HEK293T (cell line): ENCODE results near the gene APOL1.
"Not testable (repeated sequence)": the region's sequence is repeated elsewhere in the genome, so short reads cannot be mapped to it uniquely, and the experiment has no call there.

Source experiments
- CTCF ChIA-PET: fragments of 350-600 bp; formaldehyde crosslinking; extraction: SDS; loops from one replicate; lab custom pipeline; 2021; ENCODE audit warnings: antibody characterized with exemption, inconsistent platforms; lab: Yijun Ruan, JAX
- POLR2A ChIA-PET: fragments of 350-600 bp; formaldehyde crosslinking; extraction: SDS; loops from one replicate; lab custom pipeline; 2020; ENCODE audit warnings: antibody characterized with exemption, inconsistent platforms; lab: Yijun Ruan, JAX
- DNase-seq: peaks from one replicate; pipeline ENCODE4 v3.0.0; 2012; ENCODE audit warnings: mixed read lengths; ENCODE audit errors: extremely low spot score
- ARNT ChIP-seq: fragments of 450-650 bp; IDR thresholded peaks from 2 replicates; pipeline ENCODE4 v1.6.1; 2017; ENCODE audit warnings: mild to moderate bottlenecking
- BHLHE40 ChIP-seq: fragments of 450-650 bp; IDR thresholded peaks from 2 replicates; pipeline ENCODE4 v1.6.1; 2016; ENCODE audit warnings: mild to moderate bottlenecking, moderate library complexity, borderline replicate concordance
- CTBP1 ChIP-seq: fragments of 450-650 bp; IDR thresholded peaks from 2 replicates; pipeline ENCODE4 v1.6.1; 2016; ENCODE audit warnings: borderline replicate concordance
- ELF4 ChIP-seq: fragments of 450-650 bp; IDR thresholded peaks from 2 replicates; pipeline ENCODE4 v1.6.1; 2017; ENCODE audit warnings: antibody characterized with exemption
- FOXA1 ChIP-seq: fragments of 450-650 bp; IDR thresholded peaks from 2 replicates; pipeline ENCODE4 v1.6.1; 2016; ENCODE audit warnings: mild to moderate bottlenecking
- FOXK2 ChIP-seq: fragments of 450-650 bp; IDR thresholded peaks from 2 replicates; pipeline ENCODE4 v1.6.1; 2016; ENCODE audit warnings: mild to moderate bottlenecking
- FOXM1 ChIP-seq: fragments of 450-650 bp; IDR thresholded peaks from 2 replicates; pipeline ENCODE4 v1.6.1; 2017; ENCODE audit warnings: mild to moderate bottlenecking, borderline replicate concordance
- HDGF ChIP-seq: fragments of 450-650 bp; IDR thresholded peaks from 2 replicates; pipeline ENCODE4 v1.6.1; 2017; ENCODE audit warnings: antibody characterized with exemption, borderline replicate concordance
- L3MBTL2 ChIP-seq: fragments of 450-650 bp; conservative IDR thresholded peaks from 2 replicates; pipeline ENCODE4 v1.6.1; 2016; ENCODE audit warnings: mild to moderate bottlenecking
- LEF1 ChIP-seq: fragments of 450-650 bp; IDR thresholded peaks from 2 replicates; pipeline ENCODE4 v1.6.1; 2017; ENCODE audit warnings: mild to moderate bottlenecking, borderline replicate concordance
- NFRKB ChIP-seq: fragments of 450-650 bp; IDR thresholded peaks from 2 replicates; pipeline ENCODE4 v1.6.1; 2016; ENCODE audit warnings: mild to moderate bottlenecking, moderate library complexity
- PKNOX1 ChIP-seq: fragments of 450-650 bp; IDR thresholded peaks from 2 replicates; pipeline ENCODE4 v1.6.1; 2016
- SP1 ChIP-seq: fragments of 450-650 bp; IDR thresholded peaks from 2 replicates; pipeline ENCODE4 v1.6.1; 2017
- SUZ12 ChIP-seq: fragments of 450-650 bp; IDR thresholded peaks from 2 replicates; pipeline ENCODE4 v1.6.1; 2016; ENCODE audit warnings: mild to moderate bottlenecking
- TARDBP ChIP-seq: fragments of 450-650 bp; IDR thresholded peaks from 2 replicates; pipeline ENCODE4 v1.6.1; 2016
- ZNF384 ChIP-seq: fragments of 450-650 bp; IDR thresholded peaks from 2 replicates; pipeline ENCODE4 v1.6.1; 2016

The APOL1 gene

GRCh38 chr22:36257948-36258670, 5.2 kb downstream of the APOL1 start:
- no peak for DNase-seq
- ChIA-PET CTCF (no interaction called here), POLR2A (interaction anchor here (2.0 kb wide), 1 partner anchor 19 kb away, joined by 12 read pairs; the partner anchor contains the start of gene APOL2)
- TF ChIP-seq SP1 (no peak), SUZ12 (no peak), NFRKB (no peak), ELF4 (no peak), LEF1 (no peak), ZNF384 (no peak), FOXA1 (no peak), CTBP1 (no peak), L3MBTL2 (no peak), FOXM1 (no peak), PKNOX1 (no peak), TARDBP (no peak), BHLHE40 (no peak), ARNT (no peak), FOXK2 (no peak)

- DNase-seq: no peak
- ChIA-PET CTCF (interaction anchor here (1.3 kb wide), 1 partner anchor 79 kb away, joined by 3 read pairs; no protein-coding TSS in a partner anchor), POLR2A (interaction anchor here (2.0 kb wide), 1 partner anchor 20 kb away, joined by 12 read pairs; the partner anchor contains the start of gene APOL2)
- TF ChIP-seq NFRKB: no peak
- no peak for TF ChIP-seq ZNF384
- TF ChIP-seq FOXK2: no peak
- TF ChIP-seq ARNT: no peak
- no peak for TF ChIP-seq BHLHE40
- no peak for TF ChIP-seq HDGF
- TF ChIP-seq SUZ12: no peak
- no peak for TF ChIP-seq TARDBP
- no peak for TF ChIP-seq FOXA1
- no peak for TF ChIP-seq LEF1
These were observed 6.0 kb downstream of the APOL1 start for GRCh38 chr22:36258701-36259614.

GRCh38 chr22:36259615-36260300, 6.8 kb downstream of the APOL1 start:
- TF ChIP-seq PKNOX1 (no peak), FOXM1 (no peak), CTBP1 (no peak), NFRKB (no peak), HDGF (no peak), ZNF384 (no peak), BHLHE40 (no peak), FOXA1 (no peak), FOXK2 (no peak), ARNT (no peak)
- DNase-seq: no peak
- POLR2A ChIA-PET: interaction anchor here (2.0 kb wide), 1 partner anchor 20 kb away, joined by 12 read pairs; the partner anchor contains the start of gene APOL2
- CTCF ChIA-PET: interaction anchor here (1.3 kb wide), 1 partner anchor 79 kb away, joined by 3 read pairs; no protein-coding TSS in a partner anchor

GRCh38 chr22:36261675-36262074, 8.7 kb downstream of the APOL1 start:
- POLR2A ChIA-PET: interaction anchor here (1.2 kb wide), 1 partner anchor 22 kb away, joined by 3 read pairs; the partner anchor contains the start of gene APOL2
- DNase-seq, CTCF ChIA-PET: not testable (repeated sequence)

GRCh38 chr22:36262307-36262706, 9.4 kb downstream of the APOL1 start:
- CTCF ChIA-PET, POLR2A ChIA-PET, DNase-seq: not testable (repeated sequence)

- DNase-seq, CTCF ChIA-PET, POLR2A ChIA-PET: not testable (repeated sequence)
These were observed 10.3 kb downstream of the APOL1 start for GRCh38 chr22:36263216-36263673.

- POLR2A ChIA-PET, CTCF ChIA-PET, DNase-seq: not testable (repeated sequence)
These were observed 11.1 kb downstream of the APOL1 start for GRCh38 chr22:36263886-36264664.
